Upper lobe of left lung (tissue), 4 donors: Measurements from ENCODE around the gene MINDY1.

Source experiments
- CTCF ChIP-seq, 6 experiments: fragments of 450-650 bp in 4 of 6; fragments of 200-600 bp in 2 of 6; sonication (generic) in 2 of 6; IDR thresholded peaks; one replicate each; pipeline ENCODE4 v1.5.1; 2016 to 2019; ENCODE audit warnings: antibody characterized with exemption in 6 of 6
- EP300 ChIP-seq, 4 donors: sonication (generic); formaldehyde crosslinking; IDR thresholded peaks; one replicate each; pipeline ENCODE4 v1.5.1; 2017; ENCODE audit warnings: antibody characterized with exemption in 4 of 4, control low read depth in 2 of 4

DNA sequence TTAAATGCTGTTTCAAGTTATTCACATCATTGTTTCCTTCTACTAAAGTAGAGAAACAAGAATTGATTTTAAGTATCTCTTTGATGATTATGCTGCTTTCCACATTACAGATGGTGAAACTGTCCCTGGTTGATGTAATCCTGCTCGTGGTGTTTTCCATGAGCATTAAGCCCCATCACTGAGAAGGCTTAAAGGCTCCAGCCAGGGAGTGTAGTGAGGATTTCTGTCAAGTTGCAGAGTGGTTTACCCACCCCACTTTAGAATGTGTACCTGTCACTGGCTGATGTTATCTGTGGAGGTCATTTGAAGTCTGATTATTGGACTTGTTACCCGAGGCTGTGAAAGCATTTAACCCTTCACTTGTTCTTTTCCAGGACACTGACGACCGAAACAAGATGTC, 44.9 kb downstream of the MINDY1 start:
- no peak for TF ChIP-seq EP300 (IDR thresholded peaks at IDR 0.05)
- TF ChIP-seq CTCF (IDR thresholded peaks at IDR 0.05) = no peak
